WTC11 (cell line): ENCODE results near the gene ZNF689. TPM values are rescaled to one million over a fixed set of nuclear protein-coding genes. Genes with fewer than 3 reads are reported as not detected.

Experiments used
- ATAC-seq: fragments of 200-7000 bp; cut with Tn5 transposase; 2 replicates; pipeline ENCODE4 v1.10.0; 2021; ENCODE audit warnings: mild to moderate bottlenecking, moderate library complexity
- CTCF ChIA-PET: fragments of 300-600 bp; sonication (Branson Sonifier 250); formaldehyde crosslinking; loops from one replicate; lab custom pipeline; 2021; ENCODE audit warnings: antibody characterized with exemption; lab: Charles Lee
- POLR2A ChIA-PET: fragments of 350-600 bp; sonication (Branson Sonifier 250); formaldehyde crosslinking; loops from one replicate; lab custom pipeline; 2021; ENCODE audit warnings: antibody characterized with exemption; lab: Charles Lee
- DNase-seq: peaks from one replicate; pipeline ENCODE4 v3.0.0; 2021; ENCODE audit warnings: low spot score
- H3K27ac Mint-ChIP-seq: 2 replicates; pipeline ENCODE4 v1.8.0; 2021; ENCODE audit warnings: mixed read lengths
- H3K27me3 Mint-ChIP-seq: 2 replicates; pipeline ENCODE4 v1.8.0; 2021; ENCODE audit warnings: low read depth, mild to moderate bottlenecking, moderate library complexity, mixed read lengths
- H3K36me3 Mint-ChIP-seq: 2 replicates; pipeline ENCODE4 v1.8.0; 2021; ENCODE audit warnings: mixed read lengths
- H3K4me1 Mint-ChIP-seq: 2 replicates; pipeline ENCODE4 v1.8.0; 2022; ENCODE audit warnings: mixed read lengths
- H3K4me3 Mint-ChIP-seq: 2 replicates; pipeline ENCODE4 v1.8.0; 2021; ENCODE audit warnings: mild to moderate bottlenecking, moderate library complexity, mixed read lengths
- H3K9me3 Mint-ChIP-seq: 2 replicates; pipeline ENCODE4 v1.8.0; 2021; ENCODE audit warnings: mixed read lengths
- CBFB ChIP-seq: sonication (generic); formaldehyde crosslinking; IDR thresholded peaks from 2 replicates; pipeline ENCODE4 v1.8.1; 2022; ENCODE audit warnings: mild to moderate bottlenecking, low read depth, missing genetic modification reagents
- CREB1 ChIP-seq: sonication (generic); formaldehyde crosslinking; IDR thresholded peaks from 2 replicates; pipeline ENCODE4 v1.8.0; 2023; ENCODE audit warnings: mild to moderate bottlenecking, missing genetic modification reagents
- CREM ChIP-seq: sonication (generic); formaldehyde crosslinking; IDR thresholded peaks from 2 replicates; pipeline ENCODE4 v1.8.1; 2022; ENCODE audit warnings: mild to moderate bottlenecking, missing genetic modification reagents, moderate library complexity
- ESRRA ChIP-seq: sonication (generic); formaldehyde crosslinking; IDR thresholded peaks from 2 replicates; pipeline ENCODE4 v1.8.1; 2022; ENCODE audit warnings: mild to moderate bottlenecking, missing genetic modification reagents, borderline replicate concordance
- FOXJ3 ChIP-seq: sonication (generic); formaldehyde crosslinking; IDR thresholded peaks from 2 replicates; pipeline ENCODE4 v1.9.0; 2021; ENCODE audit warnings: missing genetic modification reagents, mild to moderate bottlenecking, borderline replicate concordance
- HMGA2 ChIP-seq: fragments of 250-450 bp; sonication (Bioruptor Pico); IDR thresholded peaks from 2 replicates; pipeline ENCODE4 v1.4.0; 2021; ENCODE audit warnings: mild to moderate bottlenecking, moderate library complexity
- JUN ChIP-seq: sonication (generic); formaldehyde crosslinking; IDR thresholded peaks from 2 replicates; pipeline ENCODE4 v1.8.0; 2023; ENCODE audit warnings: mild to moderate bottlenecking, missing genetic modification reagents
- MXD4 ChIP-seq: fragments of 250-450 bp; sonication (Bioruptor Pico); IDR thresholded peaks from 2 replicates; pipeline ENCODE4 v1.8.0; 2021; ENCODE audit warnings: mild to moderate bottlenecking, moderate library complexity, borderline replicate concordance
- NFATC4 ChIP-seq: fragments of 250-450 bp; sonication (Bioruptor Pico); IDR thresholded peaks from 2 replicates; pipeline ENCODE4 v1.9.0; 2021; ENCODE audit warnings: mild to moderate bottlenecking
- NFE2L1 ChIP-seq: sonication (generic); formaldehyde crosslinking; IDR thresholded peaks from 2 replicates; pipeline ENCODE4 v1.8.1; 2023; ENCODE audit warnings: missing genetic modification reagents
- NR3C1 ChIP-seq: sonication (generic); formaldehyde crosslinking; conservative IDR thresholded peaks from 2 replicates; pipeline ENCODE4 v1.8.1; 2023; ENCODE audit warnings: low read depth, mild to moderate bottlenecking, missing genetic modification reagents
- PRRX2 ChIP-seq: fragments of 250-450 bp; sonication (Bioruptor Pico); IDR thresholded peaks from 2 replicates; pipeline ENCODE4 v1.8.0; 2021; ENCODE audit warnings: mild to moderate bottlenecking
- RORB ChIP-seq: fragments of 250-450 bp; sonication (Bioruptor Pico); IDR thresholded peaks from 2 replicates; pipeline ENCODE4 v1.9.0; 2021; ENCODE audit warnings: mild to moderate bottlenecking
- SOX15 ChIP-seq: fragments of 250-450 bp; sonication (Bioruptor Pico); IDR thresholded peaks from 2 replicates; pipeline ENCODE4 v1.9.0; 2021; ENCODE audit warnings: mild to moderate bottlenecking
- TCF7 ChIP-seq: sonication (generic); formaldehyde crosslinking; IDR thresholded peaks from 2 replicates; pipeline ENCODE4 v1.8.0; 2022; ENCODE audit warnings: mild to moderate bottlenecking, low read depth, missing genetic modification reagents, moderate library complexity
- TP53 ChIP-seq: sonication (generic); formaldehyde crosslinking; IDR thresholded peaks from 2 replicates; pipeline ENCODE4 v1.8.1; 2023; ENCODE audit warnings: mild to moderate bottlenecking, missing genetic modification reagents
- ZNF138 ChIP-seq: sonication (generic); formaldehyde crosslinking; conservative IDR thresholded peaks from 2 replicates; pipeline ENCODE4 v1.8.1; 2022; ENCODE audit warnings: mild to moderate bottlenecking, moderate library complexity, missing genetic modification reagents
- total RNA-seq: library from RNA; stranded (reverse); gene quantifications from 3 replicates; pipeline ENCODE4 v1.2.3, GENCODE V29; 2021
- TF ChIP-seq, protein P1 (sequence below): sonication (generic); formaldehyde crosslinking; IDR thresholded peaks from 2 replicates; pipeline ENCODE4 v1.8.0; 2022; ENCODE audit warnings: mild to moderate bottlenecking, missing genetic modification reagents
- TF ChIP-seq, protein P2 (sequence below): sonication (generic); formaldehyde crosslinking; IDR thresholded peaks from 2 replicates; pipeline ENCODE4 v1.8.0; 2023; ENCODE audit warnings: missing genetic modification reagents, mild to moderate bottlenecking, borderline replicate concordance

Gene ZNF689
- total RNA-seq, 1 experiment from 2014 or later: 13.2 TPM

DNA sequence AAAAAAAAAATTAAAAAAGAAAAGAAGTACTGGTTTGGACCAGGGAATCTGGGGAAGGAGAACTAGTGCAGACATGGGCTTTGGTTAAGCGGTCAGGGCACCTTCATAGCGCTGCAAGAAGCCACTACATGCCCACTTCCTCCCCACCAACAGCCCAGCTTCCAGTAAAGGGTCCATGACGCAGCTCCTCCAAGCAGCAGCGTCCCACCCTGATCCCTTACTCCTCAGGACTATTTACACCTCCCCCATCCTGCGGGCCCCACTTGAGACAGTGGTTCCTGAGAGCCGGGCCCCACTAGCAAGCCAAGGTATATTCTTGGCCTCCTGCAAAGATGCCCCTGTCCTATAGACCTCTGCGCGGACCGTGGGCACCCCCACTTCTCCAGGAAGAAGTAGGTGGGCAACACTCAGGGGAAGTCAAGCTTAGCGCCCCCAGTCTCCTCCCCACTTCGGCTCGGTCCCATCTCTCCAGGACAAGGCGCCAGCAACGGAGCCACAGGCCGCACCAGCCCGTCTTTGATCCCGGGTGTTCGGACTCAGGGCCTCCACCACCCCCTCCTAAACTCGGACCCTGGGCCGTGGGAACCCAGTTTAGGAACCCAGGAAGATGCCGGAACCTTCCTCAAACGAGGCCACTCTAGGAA lies 39.7 kb upstream of the ZNF689 start (continued):
- TF ChIP-seq, protein P1, sequence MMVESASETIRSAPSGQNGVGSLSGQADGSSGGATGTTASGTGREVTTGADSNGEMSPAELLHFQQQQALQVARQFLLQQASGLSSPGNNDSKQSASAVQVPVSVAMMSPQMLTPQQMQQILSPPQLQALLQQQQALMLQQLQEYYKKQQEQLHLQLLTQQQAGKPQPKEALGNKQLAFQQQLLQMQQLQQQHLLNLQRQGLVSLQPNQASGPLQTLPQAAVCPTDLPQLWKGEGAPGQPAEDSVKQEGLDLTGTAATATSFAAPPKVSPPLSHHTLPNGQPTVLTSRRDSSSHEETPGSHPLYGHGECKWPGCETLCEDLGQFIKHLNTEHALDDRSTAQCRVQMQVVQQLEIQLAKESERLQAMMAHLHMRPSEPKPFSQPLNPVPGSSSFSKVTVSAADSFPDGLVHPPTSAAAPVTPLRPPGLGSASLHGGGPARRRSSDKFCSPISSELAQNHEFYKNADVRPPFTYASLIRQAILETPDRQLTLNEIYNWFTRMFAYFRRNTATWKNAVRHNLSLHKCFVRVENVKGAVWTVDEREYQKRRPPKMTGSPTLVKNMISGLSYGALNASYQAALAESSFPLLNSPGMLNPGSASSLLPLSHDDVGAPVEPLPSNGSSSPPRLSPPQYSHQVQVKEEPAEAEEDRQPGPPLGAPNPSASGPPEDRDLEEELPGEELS: no peak
- no peak for TF ChIP-seq NR3C1 (CRISPR knock-in tag)

DNA sequence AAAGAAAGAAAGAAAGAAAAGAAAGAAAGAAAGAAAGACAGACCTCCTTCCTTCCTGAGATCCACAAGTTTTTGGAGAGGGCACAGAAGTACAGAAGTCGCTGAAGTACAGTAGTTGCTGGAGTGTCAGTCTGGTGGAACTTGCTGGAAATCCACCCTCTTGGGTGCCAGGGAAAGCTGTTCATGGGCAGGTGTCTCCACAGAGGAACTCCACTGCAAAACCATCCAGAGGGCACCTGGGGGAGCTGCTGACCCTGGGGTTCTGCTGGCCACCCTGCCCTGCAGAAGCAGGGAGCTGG lies 37.0 kb upstream of the ZNF689 start:
- Mint-ChIP-seq H3K36me3 (no peaks in the 10 kb centered on the region), H3K27me3 (peaks cover 49% of the 10 kb centered on the region), H3K9me3 (no peaks in the 10 kb centered on the region), H3K27ac (no peak overlapping the region), H3K4me3 (no peak overlapping the region), H3K4me1 (peaks cover 9% of the 10 kb centered on the region)
- ATAC-seq (no peak), DNase-seq (no peak)
- TF ChIP-seq CREB1 (CRISPR knock-in tag) (no peak), FOXJ3 (CRISPR knock-in tag) (no peak), NFATC4 (CRISPR knock-in tag) (no peak), CBFB (no peak)
- ChIA-PET CTCF (no interaction called here), POLR2A (no interaction called here)

DNA sequence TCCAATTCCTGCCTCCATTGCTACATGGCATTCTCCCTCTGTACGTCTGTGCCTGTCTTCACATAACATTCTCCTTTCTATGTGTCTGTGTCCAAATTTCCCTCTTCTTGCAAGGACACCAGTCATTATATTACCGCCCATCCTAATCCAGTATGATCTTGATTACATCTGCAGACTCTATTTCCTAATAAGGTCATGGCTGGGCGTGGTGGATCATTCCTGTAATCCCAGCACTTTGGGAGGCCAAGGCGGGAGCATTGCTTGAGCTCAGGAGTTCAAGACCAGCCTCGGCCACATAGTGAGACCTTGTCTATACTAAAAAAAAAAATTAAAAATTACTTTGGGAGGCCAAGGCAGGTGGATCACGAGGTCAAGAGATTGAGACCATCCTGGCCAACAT lies 35.5 kb upstream of the ZNF689 start:
- H3K4me1 Mint-ChIP-seq: peaks cover 3% of the 10 kb centered on the region; the same call in 1 of the 2 replicates
- ChIA-PET CTCF (interaction anchor here (0.8 to 2.9 kb wide), 3 partner anchors 9 to 48 kb away, joined by 3 to 12 read pairs (median 4); no protein-coding TSS in a partner anchor), POLR2A (no interaction called here)
- no peak overlapping the region for H3K27ac Mint-ChIP-seq
- TF ChIP-seq MXD4 (CRISPR knock-in tag): no peak
- TF ChIP-seq NFE2L1 (CRISPR knock-in tag): no peak
- no peak for TF ChIP-seq RORB (CRISPR knock-in tag)
- no peak for TF ChIP-seq TP53
- TF ChIP-seq SOX15: no peak
- TF ChIP-seq, protein P2, sequence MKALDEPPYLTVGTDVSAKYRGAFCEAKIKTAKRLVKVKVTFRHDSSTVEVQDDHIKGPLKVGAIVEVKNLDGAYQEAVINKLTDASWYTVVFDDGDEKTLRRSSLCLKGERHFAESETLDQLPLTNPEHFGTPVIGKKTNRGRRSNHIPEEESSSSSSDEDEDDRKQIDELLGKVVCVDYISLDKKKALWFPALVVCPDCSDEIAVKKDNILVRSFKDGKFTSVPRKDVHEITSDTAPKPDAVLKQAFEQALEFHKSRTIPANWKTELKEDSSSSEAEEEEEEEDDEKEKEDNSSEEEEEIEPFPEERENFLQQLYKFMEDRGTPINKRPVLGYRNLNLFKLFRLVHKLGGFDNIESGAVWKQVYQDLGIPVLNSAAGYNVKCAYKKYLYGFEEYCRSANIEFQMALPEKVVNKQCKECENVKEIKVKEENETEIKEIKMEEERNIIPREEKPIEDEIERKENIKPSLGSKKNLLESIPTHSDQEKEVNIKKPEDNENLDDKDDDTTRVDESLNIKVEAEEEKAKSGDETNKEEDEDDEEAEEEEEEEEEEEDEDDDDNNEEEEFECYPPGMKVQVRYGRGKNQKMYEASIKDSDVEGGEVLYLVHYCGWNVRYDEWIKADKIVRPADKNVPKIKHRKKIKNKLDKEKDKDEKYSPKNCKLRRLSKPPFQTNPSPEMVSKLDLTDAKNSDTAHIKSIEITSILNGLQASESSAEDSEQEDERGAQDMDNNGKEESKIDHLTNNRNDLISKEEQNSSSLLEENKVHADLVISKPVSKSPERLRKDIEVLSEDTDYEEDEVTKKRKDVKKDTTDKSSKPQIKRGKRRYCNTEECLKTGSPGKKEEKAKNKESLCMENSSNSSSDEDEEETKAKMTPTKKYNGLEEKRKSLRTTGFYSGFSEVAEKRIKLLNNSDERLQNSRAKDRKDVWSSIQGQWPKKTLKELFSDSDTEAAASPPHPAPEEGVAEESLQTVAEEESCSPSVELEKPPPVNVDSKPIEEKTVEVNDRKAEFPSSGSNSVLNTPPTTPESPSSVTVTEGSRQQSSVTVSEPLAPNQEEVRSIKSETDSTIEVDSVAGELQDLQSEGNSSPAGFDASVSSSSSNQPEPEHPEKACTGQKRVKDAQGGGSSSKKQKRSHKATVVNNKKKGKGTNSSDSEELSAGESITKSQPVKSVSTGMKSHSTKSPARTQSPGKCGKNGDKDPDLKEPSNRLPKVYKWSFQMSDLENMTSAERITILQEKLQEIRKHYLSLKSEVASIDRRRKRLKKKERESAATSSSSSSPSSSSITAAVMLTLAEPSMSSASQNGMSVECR (CRISPR knock-in tag): no peak
- no peak for DNase-seq
- no peak overlapping the region for H3K4me3 Mint-ChIP-seq
- peaks cover 41% of the 10 kb centered on the region for H3K27me3 Mint-ChIP-seq
- no peaks in the 10 kb centered on the region for H3K36me3 Mint-ChIP-seq
- no peaks in the 10 kb centered on the region for H3K9me3 Mint-ChIP-seq
- ATAC-seq: no peak

DNA sequence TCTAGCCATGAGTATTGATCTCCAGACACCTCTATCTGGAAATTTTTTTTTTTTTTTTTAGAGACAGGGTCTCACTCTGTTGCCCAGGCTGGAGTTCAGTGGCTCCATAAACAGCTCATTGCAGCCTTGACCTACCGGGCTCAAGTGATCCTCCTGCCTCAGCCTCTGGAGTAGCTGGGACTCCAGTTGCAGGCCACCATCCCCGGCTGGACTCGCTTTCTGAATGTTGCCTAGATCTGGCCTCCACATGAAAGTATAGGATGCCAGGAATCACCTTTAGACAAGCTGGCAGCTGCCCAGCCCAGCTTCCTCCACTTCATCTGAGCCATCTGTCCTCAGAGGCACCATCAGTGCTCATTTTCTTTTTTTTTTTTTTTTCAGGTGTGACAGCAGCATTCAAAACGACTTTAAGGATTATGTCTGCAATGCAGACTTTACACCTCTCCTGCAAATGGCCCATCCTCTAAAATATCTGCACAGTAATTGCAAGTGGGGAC lies 34.2 kb upstream of the ZNF689 start:
- TF ChIP-seq CBFB (no peak), ZNF138 (CRISPR knock-in tag) (no peak), HMGA2 (CRISPR knock-in tag) (no peak), PRRX2 (CRISPR knock-in tag) (no peak), TP53 (no peak), JUN (CRISPR knock-in tag) (no peak), CREM (no peak), TCF7 (no peak), ESRRA (no peak)
- TF ChIP-seq, all 79 proteins: peak for 0
- ATAC-seq (no peak), DNase-seq (no peak)
- no peaks in the 10 kb centered on the region for H3K9me3 Mint-ChIP-seq
- H3K36me3 Mint-ChIP-seq: no peaks in the 10 kb centered on the region
- POLR2A ChIA-PET: no interaction called here
- no peak overlapping the region for H3K27ac Mint-ChIP-seq
- CTCF ChIA-PET: interaction anchor here (0.7 to 2.9 kb wide), 4 partner anchors 8 to 50 kb away, joined by 3 to 12 read pairs (median 6); no protein-coding TSS in a partner anchor
- no peaks in the 10 kb centered on the region for H3K4me1 Mint-ChIP-seq
- H3K4me3 Mint-ChIP-seq: no peak overlapping the region
- H3K27me3 Mint-ChIP-seq: peaks cover 45% of the 10 kb centered on the region
